GM10847 (cell line): Measurements from ENCODE around the gene DIO1.

Experiments used
- POLR2A ChIP-seq: IDR thresholded peaks from 2 replicates; pipeline ENCODE4 v1.6.1; 2011; ENCODE audit not compliant: insufficient read length; ENCODE audit errors: extremely low read depth

The DIO1 gene

GRCh38 chr1:53890522-53890941 is 3.5 kb upstream of the DIO1 start:
- TF ChIP-seq POLR2A = no peak

GRCh38 chr1:53891018-53891417 is 3.0 kb upstream of the DIO1 start:
- no peak for TF ChIP-seq POLR2A

- no peak for TF ChIP-seq POLR2A
Observed at GRCh38 chr1:53891678-53892077, 2.3 kb upstream of the DIO1 start.

- no peak for TF ChIP-seq POLR2A
Observed at GRCh38 chr1:53892911-53893310, 1.1 kb upstream of the DIO1 start.

- no peak for TF ChIP-seq POLR2A
Observed at GRCh38 chr1:53894644-53895043, 657 bp downstream of the DIO1 start.

- no peak for TF ChIP-seq POLR2A
Observed at GRCh38 chr1:53895421-53895820, 1.4 kb downstream of the DIO1 start.

GRCh38 chr1:53896635-53897229 is 2.7 kb downstream of the DIO1 start:
- no peak for TF ChIP-seq POLR2A

GRCh38 chr1:53899206-53899628 is 5.2 kb downstream of the DIO1 start:
- no peak for TF ChIP-seq POLR2A

GRCh38 chr1:53899708-53900107 is 5.7 kb downstream of the DIO1 start:
- no peak for TF ChIP-seq POLR2A

- TF ChIP-seq POLR2A = no peak
Observed at GRCh38 chr1:53902235-53903138, 8.5 kb downstream of the DIO1 start.

- TF ChIP-seq POLR2A = no peak
Observed at GRCh38 chr1:53905509-53905908, 11.5 kb downstream of the DIO1 start.

- no peak for TF ChIP-seq POLR2A
Observed at GRCh38 chr1:53906121-53906520, 12.1 kb downstream of the DIO1 start.

GRCh38 chr1:53909946-53910345 is 16.0 kb downstream of the DIO1 start:
- TF ChIP-seq POLR2A = no peak

- no peak for TF ChIP-seq POLR2A
Observed at GRCh38 chr1:53911442-53911841, 17.5 kb downstream of the DIO1 start.

- TF ChIP-seq POLR2A = no peak
Observed at GRCh38 chr1:53913352-53914033, 19.5 kb downstream of the DIO1 start.

GRCh38 chr1:53918343-53918742 is 24.4 kb downstream of the DIO1 start:
- no peak for TF ChIP-seq POLR2A
